ENCODE results near the gene ESYT1. TPM values are rescaled to one million over a fixed set of nuclear protein-coding genes. Genes with fewer than 3 reads are reported as not detected.

Gene ESYT1
- total RNA-seq, 2 donors from 2014 or later = 97.0 to 118 TPM

- Histone ChIP-seq H3K9me3 (ENCODE audit: control insufficient read depth, low read length) (no peaks in the 10 kb centered on the region), H3K27me3 (ENCODE audit: control insufficient read depth, insufficient read depth, low read length, poor library complexity, severe bottlenecking) (no peaks in the 10 kb centered on the region), H3K36me3 (ENCODE audit: control insufficient read depth, insufficient read depth, low read length) (peaks cover 5% of the 10 kb centered on the region), H3K4me1 (ENCODE audit: control insufficient read depth, insufficient read depth, low read length) (no peaks in the 10 kb centered on the region), H3K27ac (ENCODE audit: low read depth, low read length) (peak within 1 kb of the TSS; percentile 63), H3K9ac (ENCODE audit: extremely low read depth, low read length, poor library complexity, severe bottlenecking) (peak within 1 kb of the TSS; percentile 72), H3K4me3 (ENCODE audit: low read length) (peak within 1 kb of the TSS; percentile 95)
- peak; percentile 96 for DNase-seq
- WGBS, 2 experiments (ENCODE audit: insufficient coverage in 1 of 2, insufficient read length in 1 of 2) = 0 to 1% methylated on average over 40 to 59 of the region's 59 CpGs
- peaks cover 16% of the 10 kb centered on the region for H3K4me1 Mint-ChIP-seq
- H3K27ac Mint-ChIP-seq = peak within 1 kb of the TSS; percentile 95
- no peaks in the 10 kb centered on the region for H3K27me3 Mint-ChIP-seq (ENCODE audit: insufficient read depth)
- TF ChIP-seq CTCF (conservative IDR thresholded peaks at IDR 0.05) = no peak
- H3K9me3 Mint-ChIP-seq = peaks cover 7% of the 10 kb centered on the region
- peaks cover 11% of the 10 kb centered on the region for H3K36me3 Mint-ChIP-seq (ENCODE audit: low read depth)
- H3K4me3 Mint-ChIP-seq = peak within 1 kb of the TSS; percentile 81
Observed at GRCh38 chr12:56079723-56080555, 48.1 kb upstream of the ESYT1 start, which contains the start of gene ERBB3. ERBB3 (plus strand) TSS chr12:56080165; CDS start chr12:56080301, 136 bp downstream.

- DNase-seq = peak; percentile 88
- TF ChIP-seq CTCF (conservative IDR thresholded peaks at IDR 0.05) = peak; percentile 23
- H3K27me3 Mint-ChIP-seq (ENCODE audit: insufficient read depth) = no peaks in the 10 kb centered on the region
- H3K4me3 ChIP-seq (ENCODE audit: low read length) = peak overlapping the region; percentile 95
- H3K9me3 ChIP-seq (ENCODE audit: control insufficient read depth, low read length) = no peaks in the 10 kb centered on the region
- H3K4me1 Mint-ChIP-seq = peaks cover 16% of the 10 kb centered on the region
- H3K36me3 ChIP-seq (ENCODE audit: control insufficient read depth, insufficient read depth, low read length) = peaks cover 8% of the 10 kb centered on the region
- peaks cover 15% of the 10 kb centered on the region for H3K36me3 Mint-ChIP-seq (ENCODE audit: low read depth)
- no peaks in the 10 kb centered on the region for H3K27me3 ChIP-seq (ENCODE audit: control insufficient read depth, insufficient read depth, low read length, poor library complexity, severe bottlenecking)
- H3K4me3 Mint-ChIP-seq = peak overlapping the region; percentile 81
- peaks cover 7% of the 10 kb centered on the region for H3K9me3 Mint-ChIP-seq
- H3K27ac ChIP-seq (ENCODE audit: low read depth, low read length) = no peak overlapping the region
- no peaks in the 10 kb centered on the region for H3K4me1 ChIP-seq (ENCODE audit: control insufficient read depth, insufficient read depth, low read length)
- H3K27ac Mint-ChIP-seq = peak overlapping the region; percentile 95
- peak overlapping the region; percentile 72 for H3K9ac ChIP-seq (ENCODE audit: extremely low read depth, low read length, poor library complexity, severe bottlenecking)
- WGBS, 2 experiments (ENCODE audit: insufficient coverage in 1 of 2, insufficient read length in 1 of 2) = 3 to 14% methylated on average over 4 to 20 of the region's 20 CpGs
Observed at GRCh38 chr12:56080556-56081138, 47.4 kb upstream of the ESYT1 start.

GRCh38 chr12:56081393-56082347 is 46.4 kb upstream of the ESYT1 start:
- H3K4me3 Mint-ChIP-seq = peak overlapping the region; percentile 81
- H3K27me3 ChIP-seq (ENCODE audit: control insufficient read depth, insufficient read depth, low read length, poor library complexity, severe bottlenecking) = no peaks in the 10 kb centered on the region
- no peak for DNase-seq
- H3K4me3 ChIP-seq (ENCODE audit: low read length) = peak overlapping the region; percentile 95
- TF ChIP-seq CTCF (conservative IDR thresholded peaks at IDR 0.05) = no peak
- H3K27ac ChIP-seq (ENCODE audit: low read depth, low read length) = peak overlapping the region; percentile 44
- H3K4me1 Mint-ChIP-seq = peaks cover 16% of the 10 kb centered on the region
- H3K9me3 ChIP-seq (ENCODE audit: control insufficient read depth, low read length) = no peaks in the 10 kb centered on the region
- peaks cover 23% of the 10 kb centered on the region for H3K36me3 Mint-ChIP-seq (ENCODE audit: low read depth)
- peak overlapping the region; percentile 95 for H3K27ac Mint-ChIP-seq
- 83% methylated on average over 1 to 6 of the region's 6 CpGs for WGBS, 2 experiments (ENCODE audit: insufficient coverage in 1 of 2, insufficient read length in 1 of 2)
- H3K9me3 Mint-ChIP-seq = peaks cover 4% of the 10 kb centered on the region
- H3K4me1 ChIP-seq (ENCODE audit: control insufficient read depth, insufficient read depth, low read length) = no peaks in the 10 kb centered on the region
- no peaks in the 10 kb centered on the region for H3K27me3 Mint-ChIP-seq (ENCODE audit: insufficient read depth)
- H3K36me3 ChIP-seq (ENCODE audit: control insufficient read depth, insufficient read depth, low read length) = peaks cover 17% of the 10 kb centered on the region
- H3K9ac ChIP-seq (ENCODE audit: extremely low read depth, low read length, poor library complexity, severe bottlenecking) = no peak overlapping the region

Data from endodermal cell (in vitro differentiated cells).